GM23248 (cell line): ENCODE results near the gene LMF1. TPM values are rescaled to one million over a fixed set of nuclear protein-coding genes. Genes with fewer than 3 reads are reported as not detected.

ENCODE experiments used
- DNase-seq: peaks from one replicate; pipeline ENCODE4 v3.0.0-alpha.2; 2015
- H2AFZ ChIP-seq: fragments of 200-600 bp; sonication (generic); 2 replicates; pipeline ENCODE4 v1.6.1; 2016; ENCODE audit warnings: antibody characterized with exemption
- H3F3A ChIP-seq: fragments of 200-600 bp; sonication (generic); 2 replicates; pipeline ENCODE4 v1.6.1; 2016; ENCODE audit warnings: mild to moderate bottlenecking, antibody characterized with exemption, mixed run types; ENCODE audit not compliant: insufficient read depth
- H3K27ac ChIP-seq: fragments of 200-600 bp; sonication (generic); 2 replicates; pipeline ENCODE4 v1.5.1; 2016; ENCODE audit warnings: mild to moderate bottlenecking
- H3K27me3 ChIP-seq: fragments of 200-600 bp; sonication (generic); replicated peaks from 2 replicates; pipeline ENCODE4 v1.6.1; 2016; ENCODE audit warnings: mild to moderate bottlenecking; ENCODE audit not compliant: insufficient read depth
- H3K36me3 ChIP-seq: fragments of 200-600 bp; sonication (generic); 2 replicates; pipeline ENCODE4 v1.6.1; 2016; ENCODE audit warnings: low read depth, mild to moderate bottlenecking
- H3K4me1 ChIP-seq: fragments of 200-600 bp; sonication (generic); 2 replicates; pipeline ENCODE4 v1.6.1; 2016; ENCODE audit warnings: mild to moderate bottlenecking; ENCODE audit not compliant: insufficient read depth
- H3K4me2 ChIP-seq: fragments of 200-600 bp; sonication (generic); one replicate; pipeline ENCODE4 v1.6.1; 2016; ENCODE audit warnings: mild to moderate bottlenecking; ENCODE audit not compliant: unreplicated experiment
- H3K4me3 ChIP-seq: fragments of 200-600 bp; sonication (generic); 2 replicates; pipeline ENCODE4 v1.5.1; 2016; ENCODE audit warnings: mild to moderate bottlenecking
- H3K79me2 ChIP-seq: fragments of 200-600 bp; sonication (generic); 2 replicates; pipeline ENCODE4 v1.6.1; 2016; ENCODE audit warnings: mild to moderate bottlenecking; ENCODE audit not compliant: insufficient read depth
- H3K9ac ChIP-seq: fragments of 200-600 bp; sonication (generic); 2 replicates; pipeline ENCODE4 v1.6.1; 2016; ENCODE audit warnings: mild to moderate bottlenecking
- H3K9me2 ChIP-seq: fragments of 200-600 bp; sonication (generic); 2 replicates; pipeline ENCODE4 v1.6.1; 2016; ENCODE audit warnings: mixed run types, mild to moderate bottlenecking, moderate library complexity; ENCODE audit not compliant: insufficient read depth
- H3K9me3 ChIP-seq: fragments of 200-600 bp; sonication (generic); one replicate; pipeline ENCODE4 v1.6.1; 2017; ENCODE audit warnings: low read depth
- H4K20me1 ChIP-seq: fragments of 200-600 bp; sonication (generic); 2 replicates; pipeline ENCODE4 v1.6.0; 2016; ENCODE audit not compliant: insufficient read depth
- EZH2 ChIP-seq: fragments of 200-600 bp; sonication (generic); IDR thresholded peaks from 2 replicates; pipeline ENCODE4 v1.6.1; 2018; ENCODE audit warnings: antibody characterized with exemption, mild to moderate bottlenecking; ENCODE audit not compliant: insufficient read depth, poor library complexity, severe bottlenecking
- EZH2phosphoT487 ChIP-seq: fragments of 200-600 bp; sonication (generic); IDR thresholded peaks from 2 replicates; pipeline ENCODE4 v1.6.1; 2018; ENCODE audit warnings: antibody characterized with exemption, moderate library complexity, mild to moderate bottlenecking, low read depth; ENCODE audit not compliant: insufficient read depth
- WGBS, 2 experiments: methylation state at CpG; one replicate each; pipeline ENCODE4 v1.1.6; 2015 to 2017; ENCODE audit warnings: low lambda C conversion rate in 2 of 2, low coverage in 1 of 2; ENCODE audit errors: missing lambda C conversion rate in 2 of 2; 5-methylcytosine and 5-hydroxymethylcytosine counted together
- in situ Hi-C: fragments of 300-500 bp; cut with MboI; formaldehyde crosslinking; loops from 2 replicates; pipeline ENCODE4 v1.15.0; 2020
- polyA plus RNA-seq: library from polyadenylated mRNA; unstranded; fragments of >200 nt; fragmentation: Nextera tagmentation; extraction: Ambion mirVana; gene quantifications from 2 replicates; pipeline ENCODE4 v1.2.1, GENCODE V29; 2016
- total RNA-seq: library from RNA; depleted of rRNA; stranded (reverse); fragments of >200 nt; shearing (Covaris generic); gene quantifications from 2 replicates; pipeline ENCODE4 v1.2.3, GENCODE V29; 2014

The LMF1 gene
- total and polyA plus RNA-seq, 2 experiments from 2014 or later, result 23.1 to 53.0 TPM

- Histone ChIP-seq H3K9ac (no peak overlapping the region), H3K4me3 (no peak overlapping the region), H3K27me3 (peaks cover 16% of the 10 kb centered on the region), H3K27ac (no peak overlapping the region), H3K79me2 (no peaks in the 10 kb centered on the region), H3K4me1 (no peaks in the 10 kb centered on the region), H3K36me3 (no peaks in the 10 kb centered on the region), H3K4me2 (no peak overlapping the region), H2AFZ (no peak overlapping the region), H4K20me1 (no peaks in the 10 kb centered on the region), H3K9me2 (no peaks in the 10 kb centered on the region), H3K9me3 (no peaks in the 10 kb centered on the region), H3F3A (no peaks in the 10 kb centered on the region)
- TF ChIP-seq EZH2phosphoT487 (no peak), EZH2 (no peak)
- 79 to 81% methylated on average over 18 to 19 of the region's 19 CpGs for WGBS, 2 experiments
- DNase-seq, result no peak
- in situ Hi-C loops, result no loop called here
Observed at GRCh38 chr16:1012135-1012534, 41.4 kb upstream of the LMF1 start.

DNA sequence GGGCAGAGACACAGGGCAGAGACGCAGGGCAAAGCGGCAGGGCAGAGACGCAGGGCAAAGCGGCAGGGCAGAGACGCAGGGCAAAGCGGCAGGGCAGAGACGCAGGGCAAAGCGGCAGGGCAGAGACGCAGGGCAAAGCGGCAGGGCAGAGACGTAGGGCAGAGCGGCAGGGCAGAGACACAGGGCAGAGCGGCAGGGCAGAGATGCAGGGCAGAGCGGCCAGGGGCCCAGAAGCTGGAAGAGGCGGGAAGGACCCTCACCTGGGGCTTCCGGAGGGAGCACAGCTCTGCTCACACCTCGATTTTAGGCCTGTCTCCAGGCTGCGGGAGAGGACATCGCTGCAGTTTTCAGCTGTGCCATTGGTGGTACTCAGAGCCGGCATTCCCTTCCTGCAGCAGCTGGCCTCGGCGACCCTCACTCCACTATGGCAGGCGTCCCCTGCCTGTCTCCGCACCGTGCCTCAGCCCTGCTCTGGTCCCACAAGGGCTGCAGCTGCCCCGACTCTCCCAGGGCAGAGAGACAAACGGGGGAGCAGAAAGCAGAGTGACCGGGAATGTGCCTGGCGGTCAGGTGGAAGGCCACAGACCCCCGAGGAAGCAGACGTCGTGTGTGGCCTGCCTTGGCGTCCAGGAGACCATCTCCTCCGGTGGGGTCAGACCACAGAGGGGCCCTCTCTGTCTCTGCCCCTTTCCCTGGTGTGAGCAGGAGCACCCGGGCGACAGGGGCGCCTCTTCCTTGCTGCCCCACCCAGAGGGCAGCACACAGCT, 40.7 kb upstream of the LMF1 start:
- WGBS, 2 experiments, result 71% methylated on average over 31 to 36 of the region's 37 CpGs
- in situ Hi-C loops, result no loop called here

DNA sequence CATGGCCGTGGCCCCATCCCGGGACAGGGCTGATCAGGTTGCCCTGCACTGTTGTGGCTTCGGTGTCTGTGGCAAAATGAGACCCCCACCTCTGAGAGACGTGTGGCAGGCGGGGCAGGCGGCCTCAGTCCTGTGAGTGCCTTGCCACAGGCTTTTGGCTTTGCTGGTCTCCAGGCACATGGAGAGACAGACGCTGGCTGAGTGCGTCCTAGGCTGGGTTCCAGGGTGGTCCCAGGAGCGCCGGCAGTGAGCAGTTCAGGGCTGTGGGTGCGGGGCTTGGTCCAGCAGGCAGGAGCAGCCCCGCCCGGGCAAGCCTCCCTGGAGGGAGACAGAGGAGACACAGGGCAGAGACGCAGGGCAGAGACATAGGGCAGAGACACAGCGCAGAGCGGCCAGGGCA, 40.0 kb upstream of the LMF1 start:
- H3K9ac ChIP-seq, result no peak overlapping the region
- peaks cover 16% of the 10 kb centered on the region for H3K27me3 ChIP-seq
- no peak overlapping the region for H3K4me2 ChIP-seq
- no peaks in the 10 kb centered on the region for H3K9me2 ChIP-seq
- no peak overlapping the region for H3K27ac ChIP-seq
- no peak overlapping the region for H2AFZ ChIP-seq
- no peaks in the 10 kb centered on the region for H3K36me3 ChIP-seq
- no peaks in the 10 kb centered on the region for H3K9me3 ChIP-seq
- H3K4me1 ChIP-seq, result no peaks in the 10 kb centered on the region
- no peaks in the 10 kb centered on the region for H3K79me2 ChIP-seq
- TF ChIP-seq EZH2phosphoT487 (no peak), EZH2 (no peak)
- no peak for DNase-seq
- no peak overlapping the region for H3K4me3 ChIP-seq
- WGBS, 2 experiments, result 29 to 32% methylated on average over 15 to 16 of the region's 16 CpGs
- H3F3A ChIP-seq, result no peaks in the 10 kb centered on the region
- H4K20me1 ChIP-seq, result no peaks in the 10 kb centered on the region
- in situ Hi-C loops, result no loop called here

More for the DNA sequence above, 40.7 kb upstream of the LMF1 start:
- H3K4me3 ChIP-seq, result no peak overlapping the region
- no peak overlapping the region for H2AFZ ChIP-seq
- H3F3A ChIP-seq, result no peaks in the 10 kb centered on the region
- peaks cover 16% of the 10 kb centered on the region for H3K27me3 ChIP-seq
- TF ChIP-seq EZH2phosphoT487, result no peak
- TF ChIP-seq EZH2, result no peak
- no peak overlapping the region for H3K9ac ChIP-seq
- H3K9me3 ChIP-seq, result no peaks in the 10 kb centered on the region
- H3K4me2 ChIP-seq, result no peak overlapping the region
- H3K4me1 ChIP-seq, result no peaks in the 10 kb centered on the region
- no peaks in the 10 kb centered on the region for H3K79me2 ChIP-seq
- H3K36me3 ChIP-seq, result no peaks in the 10 kb centered on the region
- no peaks in the 10 kb centered on the region for H3K9me2 ChIP-seq
- H4K20me1 ChIP-seq, result no peaks in the 10 kb centered on the region
- H3K27ac ChIP-seq, result no peak overlapping the region
- DNase-seq, result no peak

DNA sequence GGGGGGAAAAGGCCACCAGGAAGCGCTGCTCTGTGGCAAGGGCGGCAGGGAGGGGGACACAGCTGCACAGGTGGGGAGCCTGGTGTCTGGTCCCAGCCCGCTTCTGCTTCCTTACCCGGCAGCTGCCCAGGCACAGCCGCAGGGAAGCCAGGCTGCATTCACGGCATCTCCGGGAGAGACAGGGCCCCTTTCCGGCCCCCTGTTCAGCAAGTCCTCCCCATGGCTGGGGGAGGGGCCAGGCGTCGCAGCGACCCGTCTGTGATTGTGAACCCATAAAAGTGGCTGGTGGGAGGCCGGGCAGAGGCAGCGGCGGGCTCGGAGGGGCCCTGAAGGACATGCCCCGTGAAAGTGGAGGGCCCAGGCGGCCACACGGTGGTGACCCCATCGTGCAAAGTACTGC, 39.5 kb upstream of the LMF1 start:
- in situ Hi-C loops, result no loop called here

More for the DNA sequence above, 39.5 kb upstream of the LMF1 start:
- H3K27ac ChIP-seq, result no peak overlapping the region
- no peaks in the 10 kb centered on the region for H3K79me2 ChIP-seq
- no peaks in the 10 kb centered on the region for H3K36me3 ChIP-seq
- WGBS, 2 experiments, result 23% methylated on average over 14 to 19 of the region's 20 CpGs
- H3K4me2 ChIP-seq, result no peak overlapping the region
- H3K9ac ChIP-seq, result no peak overlapping the region
- peaks cover 16% of the 10 kb centered on the region for H3K27me3 ChIP-seq
- H3K9me2 ChIP-seq, result no peaks in the 10 kb centered on the region
- no peaks in the 10 kb centered on the region for H3F3A ChIP-seq
- no peaks in the 10 kb centered on the region for H3K4me1 ChIP-seq
- TF ChIP-seq EZH2, result no peak
- TF ChIP-seq EZH2phosphoT487, result no peak
- no peaks in the 10 kb centered on the region for H3K9me3 ChIP-seq
- H2AFZ ChIP-seq, result no peak overlapping the region
- H4K20me1 ChIP-seq, result no peaks in the 10 kb centered on the region
- H3K4me3 ChIP-seq, result no peak overlapping the region
- no peak for DNase-seq
